K562 (cell line): ENCODE data around the gene MVK. TPM values are rescaled to one million over a fixed set of nuclear protein-coding genes. Genes with fewer than 3 reads are reported as not detected.

ENCODE experiments used
- ATAC-seq: fragments of 200-7000 bp; cut with Tn5 transposase; 3 replicates; pipeline ENCODE4 v1.9.1; 2020; ENCODE audit warnings: moderate library complexity
- BruUV-seq: library from RNA; stranded (reverse); fragments of 400-500 nt; replicated peaks from 2 replicates; lab custom pipeline; 2021; lab: Mats Ljungman, UMichigan
- CTCF ChIA-PET: fragments of 300-600 bp; formaldehyde crosslinking; extraction: SDS; loops from one replicate; lab custom pipeline; 2021; ENCODE audit warnings: low intra/inter-chr PET ratio; lab: Yijun Ruan, JAX
- POLR2A ChIA-PET: fragments of 300-600, 350-650 bp; sonication (Branson Sonifier 250); formaldehyde crosslinking; extraction: SDS; loops from one replicate; lab custom pipeline; 2021; ENCODE audit warnings: antibody characterized with exemption, inconsistent platforms; lab: Yijun Ruan, JAX
- DNase-seq, 4 experiments: peaks; one replicate each; pipeline versions ENCODE4 v3.0.0 to v3.0.0-alpha.2; 2011 to 2018; ENCODE audit warnings: low spot score in 3 of 4, mixed read lengths in 3 of 4; ENCODE audit errors: extremely low read depth in 1 of 4
- FAIRE-seq: peaks from 2 replicates; lab custom pipeline; 2011; peaks lifted over from hg19 to GRCh38; lab: Jason Lieb, UNC
- H2AFZ ChIP-seq: 2 replicates; pipeline ENCODE4 v1.6.0; 2011; ENCODE audit warnings: low read depth, low read length, control low read depth, inconsistent platforms
- H3K27ac ChIP-seq: fragments of 200-600 bp; 3 replicates; pipeline ENCODE4 v1.8.0; 2011; ENCODE audit warnings: low read depth, mild to moderate bottlenecking, control low read depth, inconsistent platforms, low read length, moderate library complexity, mixed read lengths; ENCODE audit errors: extremely low read depth
- H3K27me3 ChIP-seq, 2 experiments: fragments of 300-600 bp in 1 of 2; 2 replicates in 1 of 2; 3 replicates in 1 of 2; pipeline versions ENCODE4 v1.6.0 to v1.8.0; 2011; ENCODE audit warnings: inconsistent platforms in 2 of 2, low read length in 2 of 2, mild to moderate bottlenecking in 1 of 2, mixed read lengths in 1 of 2, moderate library complexity in 1 of 2; ENCODE audit not compliant: control insufficient read depth in 2 of 2, insufficient read depth in 2 of 2
- H3K36me3 ChIP-seq: fragments of 300-600 bp; 3 replicates; pipeline ENCODE4 v1.8.0; 2011; ENCODE audit warnings: mild to moderate bottlenecking, low read length, inconsistent platforms; ENCODE audit not compliant: control insufficient read depth, insufficient read depth
- H3K4me1 ChIP-seq, 2 experiments: fragments of 200-600 bp in 1 of 2; replicated peaks in 1 of 2; 2 replicates in 1 of 2; 3 replicates in 1 of 2; pipeline versions ENCODE4 v1.5.1 to v1.8.0; 2011; ENCODE audit warnings: inconsistent platforms in 2 of 2, low read length in 2 of 2, mild to moderate bottlenecking in 1 of 2, mixed read lengths in 1 of 2, moderate library complexity in 1 of 2; ENCODE audit not compliant: control insufficient read depth in 2 of 2, insufficient read depth in 2 of 2
- H3K4me2 ChIP-seq: 2 replicates; pipeline ENCODE4 v1.6.1; 2011; ENCODE audit warnings: low read length, control low read depth, inconsistent platforms, mixed read lengths; ENCODE audit not compliant: insufficient read depth
- H3K4me3 ChIP-seq: fragments of 200-600 bp; sonication (generic), shearing (Covaris generic); 2 replicates; pipeline ENCODE4 v1.5.1; 2016; ENCODE audit warnings: control low read depth, inconsistent platforms
- H3K79me2 ChIP-seq: fragments of 200-600 bp; 3 replicates; pipeline ENCODE4 v1.8.0; 2011; ENCODE audit warnings: low read length, inconsistent platforms; ENCODE audit not compliant: control insufficient read depth, insufficient read depth
- H3K9ac ChIP-seq, 2 experiments: 2 replicates each; pipeline versions ENCODE4 v1.6.0 to v1.6.1; 2011; ENCODE audit warnings: low read depth in 2 of 2, low read length in 2 of 2, control low read depth in 1 of 2, inconsistent platforms in 1 of 2, mild to moderate bottlenecking in 1 of 2, mixed read lengths in 1 of 2; ENCODE audit not compliant: insufficient read depth in 1 of 2
- H3K9me1 ChIP-seq: one replicate; pipeline ENCODE4 v1.6.0; 2011; ENCODE audit warnings: inconsistent platforms, mild to moderate bottlenecking, low read length, moderate library complexity; ENCODE audit not compliant: control insufficient read depth, insufficient read depth
- H3K9me3 ChIP-seq: replicated peaks from 2 replicates; pipeline ENCODE4 v1.5.1; 2011; ENCODE audit warnings: low read depth, low read length, inconsistent platforms; ENCODE audit not compliant: control insufficient read depth, insufficient read depth
- H4K20me1 ChIP-seq: replicated peaks from 2 replicates; pipeline ENCODE4 v1.6.1; 2011; ENCODE audit warnings: low read length, inconsistent platforms, mixed read lengths; ENCODE audit not compliant: control insufficient read depth, insufficient read depth
- CCAR2 ChIP-seq: fragments of 200-400 bp; formaldehyde crosslinking; IDR thresholded peaks from 2 replicates; pipeline ENCODE4 v1.6.1; 2017; ENCODE audit warnings: mild to moderate bottlenecking, low read depth, low read length
- CREBBP ChIP-seq: IDR thresholded peaks from one replicate; pipeline ENCODE4 v1.6.1; 2012; ENCODE audit warnings: low read depth, mild to moderate bottlenecking, control low read depth, inconsistent platforms, low read length
- CSDE1 ChIP-seq, 2 experiments: fragments of 450-650 bp; IDR thresholded peaks; 2 replicates each; pipeline ENCODE4 v1.6.1; 2016; ENCODE audit warnings: mild to moderate bottlenecking in 1 of 2
- MAFK ChIP-seq: IDR thresholded peaks from 2 replicates; pipeline ENCODE4 v1.6.1; 2011; ENCODE audit warnings: low read length, improper control_type of control experiment
- NFE2 ChIP-seq: IDR thresholded peaks from 2 replicates; pipeline ENCODE4 v1.6.1; 2014; ENCODE audit warnings: antibody characterized with exemption, low read depth
- NFYB ChIP-seq: IDR thresholded peaks from 2 replicates; pipeline ENCODE4 v1.6.1; 2011; ENCODE audit warnings: mild to moderate bottlenecking, moderate library complexity; ENCODE audit not compliant: insufficient read length; ENCODE audit errors: extremely low read depth
- POLR2G ChIP-seq: fragments of 200-400 bp; formaldehyde crosslinking; IDR thresholded peaks from 2 replicates; pipeline ENCODE4 v1.6.1; 2017; ENCODE audit warnings: low read depth, mild to moderate bottlenecking, antibody characterized with exemption, low read length, moderate library complexity
- RBFOX2 ChIP-seq: fragments of 200-400 bp; formaldehyde crosslinking; IDR thresholded peaks from 2 replicates; pipeline ENCODE4 v1.6.1; 2017; ENCODE audit warnings: low read depth, mild to moderate bottlenecking, low read length, moderate library complexity
- RBM15 ChIP-seq: fragments of 200-400 bp; formaldehyde crosslinking; IDR thresholded peaks from 2 replicates; pipeline ENCODE4 v1.6.1; 2018; ENCODE audit warnings: mild to moderate bottlenecking, low read length, moderate library complexity; ENCODE audit not compliant: insufficient read depth
- RBM25 ChIP-seq: fragments of 200-400 bp; formaldehyde crosslinking; IDR thresholded peaks from 2 replicates; pipeline ENCODE4 v1.6.1; 2018; ENCODE audit warnings: low read length, low read depth, moderate library complexity; ENCODE audit not compliant: severe bottlenecking
- RHOXF2B ChIP-seq: fragments of 250-450 bp; sonication (Bioruptor Pico); conservative IDR thresholded peaks from 2 replicates; pipeline ENCODE4 v1.5.1; 2021
- RUNX1 ChIP-seq: sonication (generic); IDR thresholded peaks from 2 replicates; pipeline ENCODE4 v1.6.1; 2016; ENCODE audit warnings: antibody characterized with exemption, low read depth
- ZFX ChIP-seq: sonication (generic); formaldehyde crosslinking; IDR thresholded peaks from 2 replicates; pipeline ENCODE4 v1.8.0; 2022; ENCODE audit warnings: mild to moderate bottlenecking, missing genetic modification reagents, moderate library complexity
- ZNF785 ChIP-seq: fragments of 250-450 bp; sonication (Bioruptor Pico); IDR thresholded peaks from 2 replicates; pipeline ENCODE4 v1.4.0; 2020; ENCODE audit warnings: mild to moderate bottlenecking
- WGBS: fragments of 100-300 bp; shearing (Covaris generic); methylation state at CpG from one replicate; pipeline ENCODE4 v1.1.6; 2016; ENCODE audit warnings: low coverage, mixed read lengths; ENCODE audit not compliant: insufficient coverage; ENCODE audit errors: missing lambda C conversion rate; 5-methylcytosine and 5-hydroxymethylcytosine counted together
- in situ Hi-C: fragments of 300-500 bp; cut with MboI; formaldehyde crosslinking; loops from 4 replicates; pipeline ENCODE4 v1.15.0; 2018; ENCODE audit warnings: inconsistent platforms, mixed read lengths
- intact Hi-C: fragments of 100-400 bp; cut with micrococcal nuclease; formaldehyde crosslinking; loops from 2 replicates; pipeline ENCODE4 v1.14.2; 2022
- polyA plus RNA-seq, 8 experiments: library from polyadenylated mRNA; depleted of rRNA in 4 of 8; stranded (reverse) in 5 of 8; unstranded in 3 of 8; fragments of >200 nt; fragmentation: Nextera tagmentation in 2 of 8; fragmentation: Illumina TruSeq in 1 of 8; extraction: Ambion mirVana in 2 of 8; extraction: Trizol in 1 of 8; gene quantifications; 2 replicates each; pipeline versions ENCODE4 v1.2.1 to v1.2.3, GENCODE V29; 2011 to 2014; ENCODE audit warnings: inconsistent platforms in 1 of 8, missing spikeins in 1 of 8
- total RNA-seq, 7 experiments: library from RNA; depleted of rRNA in 6 of 7; stranded (reverse); fragments of >200 nt in 6 of 7; fragmentation: Illumina TruSeq in 2 of 7; extraction: Trizol in 2 of 7; gene quantifications; 2 replicates each; pipeline versions ENCODE4 v1.2.1 to v1.2.3, GENCODE V29; 2011 to 2021; ENCODE audit warnings: low replicate concordance in 1 of 7
- TF ChIP-seq, protein P1 (sequence below): sonication (generic); IDR thresholded peaks from 2 replicates; pipeline ENCODE4 v1.6.1; 2016
- TF ChIP-seq, protein P2 (sequence below): fragments of 450-650 bp; IDR thresholded peaks from one replicate; pipeline ENCODE4 v1.6.1; 2018; ENCODE audit warnings: mild to moderate bottlenecking, moderate library complexity; ENCODE audit not compliant: partially characterized antibody
- TF ChIP-seq, protein P3 (sequence below): fragments of 450-650 bp; IDR thresholded peaks from 2 replicates; pipeline ENCODE4 v1.6.1; 2017; ENCODE audit warnings: antibody characterized with exemption

MVK gene
- total and polyA plus RNA-seq, 9 of the 15 experiments (the other 6 are each of a cell fraction or from before 2014, with no cell fraction given), result 0.41 to 33.6 (median 18.8) TPM

DNA sequence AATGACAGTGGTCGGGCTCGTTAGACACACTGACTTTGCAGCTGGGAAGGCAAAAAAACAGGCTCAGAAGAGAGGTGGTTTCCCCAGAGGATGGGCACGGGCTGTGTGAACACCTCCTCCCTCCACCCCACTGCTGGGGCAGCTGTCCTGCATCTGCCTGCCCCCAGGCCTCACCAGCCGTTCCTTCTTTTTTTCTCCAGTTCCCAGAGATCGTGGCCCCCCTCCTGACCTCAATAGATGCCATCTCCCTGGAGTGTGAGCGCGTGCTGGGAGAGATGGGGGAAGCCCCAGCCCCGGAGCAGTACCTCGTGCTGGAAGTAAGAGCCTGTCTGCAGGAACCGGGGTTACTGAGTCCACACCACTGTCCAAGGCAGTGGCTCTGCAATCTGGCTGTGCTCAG, 17.4 kb downstream of the MVK start (continued):
- TF ChIP-seq, protein P1, sequence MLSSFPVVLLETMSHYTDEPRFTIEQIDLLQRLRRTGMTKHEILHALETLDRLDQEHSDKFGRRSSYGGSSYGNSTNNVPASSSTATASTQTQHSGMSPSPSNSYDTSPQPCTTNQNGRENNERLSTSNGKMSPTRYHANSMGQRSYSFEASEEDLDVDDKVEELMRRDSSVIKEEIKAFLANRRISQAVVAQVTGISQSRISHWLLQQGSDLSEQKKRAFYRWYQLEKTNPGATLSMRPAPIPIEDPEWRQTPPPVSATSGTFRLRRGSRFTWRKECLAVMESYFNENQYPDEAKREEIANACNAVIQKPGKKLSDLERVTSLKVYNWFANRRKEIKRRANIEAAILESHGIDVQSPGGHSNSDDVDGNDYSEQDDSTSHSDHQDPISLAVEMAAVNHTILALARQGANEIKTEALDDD, result no peak

DNA sequence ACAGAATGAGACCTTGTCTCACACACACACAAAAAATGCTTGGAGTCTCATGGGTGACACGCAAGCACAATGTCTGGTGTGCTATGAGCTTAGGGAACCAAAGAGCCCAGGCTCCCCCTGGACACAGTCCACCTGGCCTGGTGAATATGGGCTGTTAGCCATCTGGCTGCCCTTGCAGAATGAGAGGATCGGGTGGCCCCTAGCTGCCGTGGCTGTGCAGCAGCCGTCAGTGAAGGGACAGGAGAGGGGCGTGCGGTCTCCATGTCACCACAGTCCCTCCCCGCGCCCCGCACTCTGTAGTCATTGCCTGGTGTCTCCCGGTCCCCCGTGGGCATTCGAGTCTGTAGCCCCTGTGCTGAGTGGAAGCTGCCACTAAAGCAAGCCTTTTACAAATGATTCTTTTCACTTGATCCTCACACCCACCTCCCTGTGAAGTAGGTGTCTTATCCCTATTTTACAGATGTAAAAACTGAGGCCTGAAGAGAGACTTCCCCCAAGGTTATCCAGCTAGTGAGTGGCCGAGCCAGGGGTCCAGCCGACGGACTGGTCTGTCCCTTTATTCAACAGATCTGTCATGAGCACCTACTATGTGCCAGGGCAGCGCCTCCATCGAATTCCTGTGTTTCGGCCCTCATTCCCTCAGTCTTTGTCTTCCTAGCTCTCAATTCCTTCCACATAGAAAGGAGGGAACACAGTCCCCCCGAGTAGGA, 18.8 kb downstream of the MVK start:
- peaks cover 14% of the 10 kb centered on the region; the same call in 1 of the 2 replicates for H4K20me1 ChIP-seq
- H3K36me3 ChIP-seq, result peaks cover 64% of the 10 kb centered on the region; the same call in 2 of the 3 replicates
- no peak overlapping the region; a peak in 1 of 4 replicates for H3K9ac ChIP-seq
- H3K4me1 ChIP-seq, result peaks cover 0 to 5% of the 10 kb centered on the region in 2 experiments; a peak in 1 of 5 replicates
- WGBS, result 89% methylated on average over 19 of the region's 19 CpGs
- H3K4me3 ChIP-seq, result no peak overlapping the region
- H3K27me3 ChIP-seq, result no peaks in the 10 kb centered on the region
- POLR2A ChIA-PET, result interaction anchor here (0.6 to 3.5 kb wide), 5 partner anchors 12 to 111 kb away, joined by 3 to 11 read pairs (median 4); partner anchors contain the start of genes MMAB and MVK
- ATAC-seq (no peak), FAIRE-seq (no peak), DNase-seq (no peak)
- in situ Hi-C loops, result loop anchor here (5.0 kb wide), 1 partner anchor 185 kb away; no protein-coding TSS in a partner anchor
- BruUV-seq, result no TSS peak
- H3K9me1 ChIP-seq, result no peaks in the 10 kb centered on the region
- CTCF ChIA-PET, result no interaction called here
- H3K27ac ChIP-seq, result no peak overlapping the region
- no peaks in the 10 kb centered on the region for H3K79me2 ChIP-seq
- H2AFZ ChIP-seq, result no peak overlapping the region
- H3K9me3 ChIP-seq, result no peaks in the 10 kb centered on the region
- intact Hi-C loops, result loop anchor here (10.0 kb wide), 2 partner anchors 78 to 122 kb away; partner anchors contain the start of gene FAM222A
- no peak overlapping the region for H3K4me2 ChIP-seq
- TF ChIP-seq MAFK (no peak), RHOXF2B (no peak), NFE2 (no peak), CREBBP (no peak), CCAR2 (no peak), RBFOX2 (0 out of 2 replicates have a peak, but pooled peaks have one; percentile 5), RBM15 (no peak), ZNF785 (CRISPR knock-in tag) (no peak), RBM25 (peak; percentile 51), NFYB (no peak), CSDE1 (IDR thresholded peaks at IDR 0.05) (no peak), POLR2G (peak; percentile 31; the same call in 1 of the 2 replicates), RUNX1 (no peak), ZFX (no peak)
- TF ChIP-seq, protein P2, sequence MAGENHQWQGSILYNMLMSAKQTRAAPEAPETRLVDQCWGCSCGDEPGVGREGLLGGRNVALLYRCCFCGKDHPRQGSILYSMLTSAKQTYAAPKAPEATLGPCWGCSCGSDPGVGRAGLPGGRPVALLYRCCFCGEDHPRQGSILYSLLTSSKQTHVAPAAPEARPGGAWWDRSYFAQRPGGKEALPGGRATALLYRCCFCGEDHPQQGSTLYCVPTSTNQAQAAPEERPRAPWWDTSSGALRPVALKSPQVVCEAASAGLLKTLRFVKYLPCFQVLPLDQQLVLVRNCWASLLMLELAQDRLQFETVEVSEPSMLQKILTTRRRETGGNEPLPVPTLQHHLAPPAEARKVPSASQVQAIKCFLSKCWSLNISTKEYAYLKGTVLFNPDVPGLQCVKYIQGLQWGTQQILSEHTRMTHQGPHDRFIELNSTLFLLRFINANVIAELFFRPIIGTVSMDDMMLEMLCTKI, result no peak
- TF ChIP-seq, protein P3, sequence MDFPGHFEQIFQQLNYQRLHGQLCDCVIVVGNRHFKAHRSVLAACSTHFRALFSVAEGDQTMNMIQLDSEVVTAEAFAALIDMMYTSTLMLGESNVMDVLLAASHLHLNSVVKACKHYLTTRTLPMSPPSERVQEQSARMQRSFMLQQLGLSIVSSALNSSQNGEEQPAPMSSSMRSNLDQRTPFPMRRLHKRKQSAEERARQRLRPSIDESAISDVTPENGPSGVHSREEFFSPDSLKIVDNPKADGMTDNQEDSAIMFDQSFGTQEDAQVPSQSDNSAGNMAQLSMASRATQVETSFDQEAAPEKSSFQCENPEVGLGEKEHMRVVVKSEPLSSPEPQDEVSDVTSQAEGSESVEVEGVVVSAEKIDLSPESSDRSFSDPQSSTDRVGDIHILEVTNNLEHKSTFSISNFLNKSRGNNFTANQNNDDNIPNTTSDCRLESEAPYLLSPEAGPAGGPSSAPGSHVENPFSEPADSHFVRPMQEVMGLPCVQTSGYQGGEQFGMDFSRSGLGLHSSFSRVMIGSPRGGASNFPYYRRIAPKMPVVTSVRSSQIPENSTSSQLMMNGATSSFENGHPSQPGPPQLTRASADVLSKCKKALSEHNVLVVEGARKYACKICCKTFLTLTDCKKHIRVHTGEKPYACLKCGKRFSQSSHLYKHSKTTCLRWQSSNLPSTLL, result no peak
